ENCODE measurements around the gene PCDH12. TPM values are rescaled to one million over a fixed set of nuclear protein-coding genes. Genes with fewer than 3 reads are reported as not detected.

Gene PCDH12
- total and polyA plus RNA-seq, 2 donors (not counting 1 experiment from before 2014, with no cell fraction given): 0.01 TPM; not detected in 1

DNA sequence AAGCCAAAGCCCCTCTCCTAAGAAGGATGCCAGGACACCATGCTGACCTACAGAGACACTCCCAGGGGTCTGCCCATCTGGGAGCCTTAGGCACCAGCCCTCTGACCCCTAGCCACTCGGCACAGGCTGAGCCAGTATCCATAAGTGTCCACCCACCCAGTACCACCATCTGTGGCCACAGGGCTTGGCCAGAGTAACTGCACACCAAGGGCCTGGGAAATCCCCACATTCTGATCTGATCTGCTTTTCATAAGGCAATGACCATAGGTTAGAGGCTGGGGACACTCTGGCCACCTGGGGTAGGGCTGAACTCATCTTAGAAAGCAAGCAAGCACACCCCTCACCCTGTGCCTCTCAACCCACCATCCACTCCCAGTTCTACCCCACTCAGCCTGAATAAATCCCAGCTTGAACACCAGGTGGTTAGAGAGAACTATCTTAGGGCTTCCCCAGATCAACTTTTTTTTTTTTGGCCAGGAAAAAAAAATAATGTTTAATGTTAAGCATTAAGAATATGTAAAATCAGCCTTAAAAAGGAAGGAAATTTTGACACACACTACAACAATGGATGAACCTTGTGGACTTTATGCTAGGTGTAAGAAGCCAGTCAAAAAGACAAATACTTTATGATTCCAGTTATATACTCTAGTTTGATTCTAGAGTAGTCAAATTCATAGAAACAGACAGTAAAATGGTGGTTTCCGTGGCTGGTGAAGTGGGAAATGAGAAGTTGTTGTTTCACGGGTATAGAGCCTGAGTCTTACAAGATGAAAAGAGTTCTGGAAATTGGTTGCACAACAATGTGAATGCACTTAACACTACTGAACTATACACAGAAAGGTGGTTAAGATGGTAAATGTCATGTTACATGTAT, 48.6 kb upstream of the PCDH12 start:
- H3K4me1 Mint-ChIP-seq: peaks cover 8% of the 10 kb centered on the region
- no peaks in the 10 kb centered on the region for H3K9me3 Mint-ChIP-seq (ENCODE audit: insufficient read depth)
- no peak overlapping the region for H3K27ac Mint-ChIP-seq
- no peaks in the 10 kb centered on the region for H4K20me1 ChIP-seq (ENCODE audit: control insufficient read depth, insufficient read depth, low read length, poor library complexity, severe bottlenecking)
- H3K9ac ChIP-seq (ENCODE audit: low read length): no peak overlapping the region
- no peak overlapping the region for H3K4me2 ChIP-seq (replicated peaks; ENCODE audit: low read depth, low read length, poor library complexity, severe bottlenecking)
- H3K4me1 ChIP-seq (ENCODE audit: control insufficient read depth in 2 of 2, insufficient read depth in 2 of 2, low read length in 2 of 2): no peaks in the 10 kb centered on the region
- H3K27ac ChIP-seq (ENCODE audit: low read length in 2 of 2): no peak overlapping the region
- POLR2A ChIA-PET: interaction anchor here (0.5 kb wide), 1 partner anchor 15 kb away, joined by 3 read pairs; no protein-coding TSS in a partner anchor
- H3K9me3 ChIP-seq (ENCODE audit: control extremely low read depth in 1 of 3, control insufficient read depth in 2 of 3, insufficient read depth in 1 of 3, low read length in 2 of 3): no peaks in the 10 kb centered on the region
- CTCF ChIA-PET: interaction anchor here (10.6 kb wide), 1 partner anchor 15 kb away, joined by 91 read pairs; no protein-coding TSS in a partner anchor
- peaks cover 0 to 19% of the 10 kb centered on the region in 2 experiments for H3K36me3 ChIP-seq (replicated peaks in 1 of 2; ENCODE audit: control extremely low read depth in 1 of 2, control insufficient read depth in 1 of 2, extremely low read depth in 1 of 2, insufficient read depth in 2 of 2, low read length in 1 of 2)
- H3K79me2 ChIP-seq (ENCODE audit: control insufficient read depth, insufficient read depth, low read length): no peaks in the 10 kb centered on the region
- ATAC-seq (ENCODE audit: low read depth) (no peak), DNase-seq (no peak)
- H2AFZ ChIP-seq (ENCODE audit: insufficient read depth, low read depth, low read length, poor library complexity, severe bottlenecking): no peak overlapping the region
- no peaks in the 10 kb centered on the region for H3K27me3 Mint-ChIP-seq
- no peaks in the 10 kb centered on the region for H3K27me3 ChIP-seq (replicated peaks in 1 of 4; ENCODE audit: control extremely low read depth in 1 of 4, control insufficient read depth in 3 of 4, insufficient read depth in 4 of 4, low read length in 3 of 4)
- WGBS (ENCODE audit: insufficient coverage): 70% methylated on average over 1 of the region's 3 CpGs
- intact Hi-C loops (cut with micrococcal nuclease): no loop called here
- no peak for TF ChIP-seq CTCF (IDR thresholded peaks at IDR 0.05)
- TF ChIP-seq EZH2 (IDR thresholded peaks at IDR 0.05; ENCODE audit: borderline replicate concordance, insufficient read depth, low read depth, low read length, poor library complexity, severe bottlenecking): no peak
- no peak overlapping the region for H3K4me3 Mint-ChIP-seq
- no peak overlapping the region for H3K4me3 ChIP-seq (ENCODE audit: control extremely low read depth in 1 of 5, extremely low read depth in 1 of 5, insufficient read depth in 1 of 5, low read depth in 2 of 5, low read length in 4 of 5)

GRCh38 chr5:142003266-142003800, 45.3 kb upstream of the PCDH12 start:
- intact Hi-C loops (cut with micrococcal nuclease): no loop called here
- no peak overlapping the region for H3K4me2 ChIP-seq (replicated peaks; ENCODE audit: low read depth, low read length, poor library complexity, severe bottlenecking)
- ChIA-PET POLR2A (no interaction called here), CTCF (interaction anchor here (1.2 to 1.8 kb wide), 3 partner anchors 11 to 140 kb away, joined by 3 to 6 read pairs (median 4); no protein-coding TSS in a partner anchor)
- no peak overlapping the region for H3K27ac Mint-ChIP-seq
- no peak overlapping the region for H2AFZ ChIP-seq (ENCODE audit: insufficient read depth, low read depth, low read length, poor library complexity, severe bottlenecking)
- H3K27me3 Mint-ChIP-seq: no peaks in the 10 kb centered on the region
- H3K27ac ChIP-seq (ENCODE audit: low read length in 2 of 2): no peak overlapping the region
- 89% methylated on average over 2 of the region's 2 CpGs for WGBS (ENCODE audit: insufficient coverage)
- TF ChIP-seq CTCF (IDR thresholded peaks at IDR 0.05) (no peak), EZH2 (IDR thresholded peaks at IDR 0.05; ENCODE audit: borderline replicate concordance, insufficient read depth, low read depth, low read length, poor library complexity, severe bottlenecking) (no peak)
- DNase-seq (no peak), ATAC-seq (ENCODE audit: low read depth) (no peak)
- no peaks in the 10 kb centered on the region for H3K4me1 ChIP-seq (ENCODE audit: control insufficient read depth in 2 of 2, insufficient read depth in 2 of 2, low read length in 2 of 2)
- no peak overlapping the region for H3K4me3 ChIP-seq (ENCODE audit: control extremely low read depth in 1 of 5, extremely low read depth in 1 of 5, insufficient read depth in 1 of 5, low read depth in 2 of 5, low read length in 4 of 5)
- no peaks in the 10 kb centered on the region for H3K9me3 ChIP-seq (ENCODE audit: control extremely low read depth in 1 of 3, control insufficient read depth in 2 of 3, insufficient read depth in 1 of 3, low read length in 2 of 3)
- H3K27me3 ChIP-seq (replicated peaks in 1 of 4; ENCODE audit: control extremely low read depth in 1 of 4, control insufficient read depth in 3 of 4, insufficient read depth in 4 of 4, low read length in 3 of 4): no peaks in the 10 kb centered on the region
- no peaks in the 10 kb centered on the region for H4K20me1 ChIP-seq (ENCODE audit: control insufficient read depth, insufficient read depth, low read length, poor library complexity, severe bottlenecking)
- H3K79me2 ChIP-seq (ENCODE audit: control insufficient read depth, insufficient read depth, low read length): no peaks in the 10 kb centered on the region
- H3K36me3 ChIP-seq (replicated peaks in 1 of 2; ENCODE audit: control extremely low read depth in 1 of 2, control insufficient read depth in 1 of 2, extremely low read depth in 1 of 2, insufficient read depth in 2 of 2, low read length in 1 of 2): peaks cover 0 to 36% of the 10 kb centered on the region in 2 experiments
- H3K4me1 Mint-ChIP-seq: peaks cover 6% of the 10 kb centered on the region
- no peak overlapping the region for H3K9ac ChIP-seq (ENCODE audit: low read length)
- H3K9me3 Mint-ChIP-seq (ENCODE audit: insufficient read depth): no peaks in the 10 kb centered on the region
- H3K4me3 Mint-ChIP-seq: no peak overlapping the region
